Transverse colon (tissue), 3 donors: ENCODE data around the gene GSDME.

ENCODE experiments used
- POLR2A ChIP-seq: fragments of 450-650 bp; IDR thresholded peaks from one replicate; pipeline ENCODE4 v1.6.1; 2016; ENCODE audit warnings: antibody characterized with exemption, mild to moderate bottlenecking, moderate library complexity
- TF ChIP-seq, protein P1 (sequence below), 5 experiments: fragments of 200-600 bp in 3 of 5; fragments of 450-650 bp in 2 of 5; sonication (generic) in 3 of 5; IDR thresholded peaks; 1 replicate in 2 of 5; 2 replicates in 3 of 5; pipeline ENCODE4 v1.5.1; 2016 to 2017; ENCODE audit warnings: antibody characterized with exemption in 5 of 5, inconsistent platforms in 3 of 5, mild to moderate bottlenecking in 2 of 5, moderate library complexity in 1 of 5

GRCh38 chr7:24653316-24654085, 103.8 kb downstream of the GSDME start:
- TF ChIP-seq, protein P1, sequence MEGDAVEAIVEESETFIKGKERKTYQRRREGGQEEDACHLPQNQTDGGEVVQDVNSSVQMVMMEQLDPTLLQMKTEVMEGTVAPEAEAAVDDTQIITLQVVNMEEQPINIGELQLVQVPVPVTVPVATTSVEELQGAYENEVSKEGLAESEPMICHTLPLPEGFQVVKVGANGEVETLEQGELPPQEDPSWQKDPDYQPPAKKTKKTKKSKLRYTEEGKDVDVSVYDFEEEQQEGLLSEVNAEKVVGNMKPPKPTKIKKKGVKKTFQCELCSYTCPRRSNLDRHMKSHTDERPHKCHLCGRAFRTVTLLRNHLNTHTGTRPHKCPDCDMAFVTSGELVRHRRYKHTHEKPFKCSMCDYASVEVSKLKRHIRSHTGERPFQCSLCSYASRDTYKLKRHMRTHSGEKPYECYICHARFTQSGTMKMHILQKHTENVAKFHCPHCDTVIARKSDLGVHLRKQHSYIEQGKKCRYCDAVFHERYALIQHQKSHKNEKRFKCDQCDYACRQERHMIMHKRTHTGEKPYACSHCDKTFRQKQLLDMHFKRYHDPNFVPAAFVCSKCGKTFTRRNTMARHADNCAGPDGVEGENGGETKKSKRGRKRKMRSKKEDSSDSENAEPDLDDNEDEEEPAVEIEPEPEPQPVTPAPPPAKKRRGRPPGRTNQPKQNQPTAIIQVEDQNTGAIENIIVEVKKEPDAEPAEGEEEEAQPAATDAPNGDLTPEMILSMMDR (IDR thresholded peaks at IDR 0.05) = no peak
- no peak for TF ChIP-seq POLR2A
